ENCODE results near the gene UBE3C.

- no peak for TF ChIP-seq POLR2AphosphoS5 (IDR thresholded peaks at IDR 0.05; ENCODE audit: low read depth, low read length)
- TF ChIP-seq POLR2A (IDR thresholded peaks at IDR 0.05; ENCODE audit: low read depth, low read length): no peak
- TF ChIP-seq TAF1 (IDR thresholded peaks at IDR 0.05; ENCODE audit: borderline replicate concordance, low read depth, low read length): no peak
Observed at GRCh38 chr7:157133304-157133703, 5.4 kb upstream of the UBE3C start.
